HEK293 (cell line): ENCODE measurements around the gene SLC39A11.

Source experiments
- CTCF ChIP-seq: fragments of 450-650 bp; formaldehyde crosslinking; IDR thresholded peaks from 2 replicates; pipeline ENCODE4 v1.5.1; 2016; ENCODE audit warnings: missing biosample characterization, missing genetic modification characterization
- SP2 ChIP-seq: fragments of 450-650 bp; formaldehyde crosslinking; IDR thresholded peaks from 2 replicates; pipeline ENCODE4 v1.5.1; 2016; ENCODE audit warnings: missing biosample characterization, missing genetic modification characterization
- ZBTB20 ChIP-seq: fragments of 450-650 bp; formaldehyde crosslinking; IDR thresholded peaks from 2 replicates; pipeline ENCODE4 v1.5.1; 2016; ENCODE audit warnings: missing biosample characterization, missing genetic modification characterization
- ZNF10 ChIP-seq: fragments of 450-650 bp; formaldehyde crosslinking; IDR thresholded peaks from 2 replicates; pipeline ENCODE4 v1.5.1; 2017; ENCODE audit warnings: missing biosample characterization, missing genetic modification characterization
- ZNF138 ChIP-seq: fragments of 450-650 bp; formaldehyde crosslinking; IDR thresholded peaks from 2 replicates; pipeline ENCODE4 v1.5.1; 2016; ENCODE audit warnings: missing biosample characterization, missing genetic modification characterization, borderline replicate concordance
- ZNF292 ChIP-seq: fragments of 450-650 bp; formaldehyde crosslinking; IDR thresholded peaks from 2 replicates; pipeline ENCODE4 v1.5.1; 2016; ENCODE audit warnings: low read depth, missing biosample characterization, missing genetic modification characterization, borderline replicate concordance
- ZNF571 ChIP-seq: fragments of 450-650 bp; formaldehyde crosslinking; IDR thresholded peaks from 2 replicates; pipeline ENCODE4 v1.5.0; 2017; ENCODE audit warnings: missing biosample characterization, missing genetic modification characterization
- ZNF600 ChIP-seq: fragments of 450-650 bp; formaldehyde crosslinking; IDR thresholded peaks from 2 replicates; pipeline ENCODE4 v1.5.1; 2016; ENCODE audit warnings: missing biosample characterization, missing genetic modification characterization
- ZNF660 ChIP-seq: fragments of 450-650 bp; IDR thresholded peaks from 2 replicates; pipeline ENCODE4 v1.5.1; 2018; ENCODE audit warnings: missing biosample characterization, mild to moderate bottlenecking, missing genetic modification characterization
- ZNF704 ChIP-seq: fragments of 450-650 bp; formaldehyde crosslinking; IDR thresholded peaks from 2 replicates; pipeline ENCODE4 v1.5.1; 2016; ENCODE audit warnings: missing biosample characterization, missing genetic modification characterization
- ZNF830 ChIP-seq: fragments of 450-650 bp; IDR thresholded peaks from 2 replicates; pipeline ENCODE4 v1.5.0; 2018; ENCODE audit warnings: missing biosample characterization, missing genetic modification characterization, low read depth, mild to moderate bottlenecking, moderate library complexity

- TF ChIP-seq CTCF (tag by site-specific recombination) (no peak), ZNF660 (tag by site-specific recombination) (no peak), ZNF138 (tag by site-specific recombination) (no peak), ZNF830 (tag by site-specific recombination) (no peak), ZNF292 (tag by site-specific recombination) (no peak), ZNF10 (no peak), ZNF571 (no peak), ZNF600 (tag by site-specific recombination) (no peak), SP2 (tag by site-specific recombination) (no peak), ZBTB20 (tag by site-specific recombination) (no peak), ZNF704 (no peak)
Observed at GRCh38 chr17:72946156-72946555, 146.3 kb downstream of the SLC39A11 start.
